GM12878 (cell line): ENCODE results near the gene LIMA1. TPM values are rescaled to one million over a fixed set of nuclear protein-coding genes. Genes with fewer than 3 reads are reported as not detected.

Source experiments
- ATAC-seq: fragments of 200-7000 bp; cut with Tn5 transposase; 3 replicates; pipeline ENCODE4 v1.9.1; 2020; ENCODE audit warnings: mild to moderate bottlenecking, moderate library complexity
- BruUV-seq: library from RNA; stranded (reverse); fragments of 400-500 nt; replicated peaks from 2 replicates; lab custom pipeline; 2021; lab: Mats Ljungman, UMichigan
- CTCF ChIA-PET: fragments of 300-600 bp; sonication (Branson Sonifier 250); formaldehyde crosslinking; extraction: SDS; loops from one replicate; lab custom pipeline; 2021; ENCODE audit warnings: inconsistent platforms; lab: Yijun Ruan, JAX
- POLR2A ChIA-PET: fragments of 350-600 bp; formaldehyde crosslinking; extraction: SDS; loops from one replicate; lab custom pipeline; 2021; ENCODE audit warnings: inconsistent platforms; lab: Charles Lee
- RAD21 ChIA-PET: fragments of 300-600 bp; sonication (Branson Sonifier 250); formaldehyde crosslinking; loops from one replicate; lab custom pipeline; 2023; ENCODE audit warnings: antibody characterized with exemption; ENCODE audit not compliant: unreplicated experiment; lab: Charles Lee
- SMC1A ChIA-PET: fragments of 300-600 bp; sonication (Branson Sonifier 250); formaldehyde crosslinking; loops from one replicate; lab custom pipeline; 2023; ENCODE audit not compliant: unreplicated experiment, uncharacterized antibody; lab: Charles Lee
- DNase-seq: peaks from one replicate; pipeline ENCODE4 v3.0.0-alpha.2; 2011; ENCODE audit warnings: low read depth, low spot score
- FAIRE-seq: peaks from 3 replicates; lab custom pipeline; 2011; peaks lifted over from hg19 to GRCh38; lab: Jason Lieb, UNC
- H2AFZ ChIP-seq: 2 replicates; pipeline ENCODE4 v1.6.0; 2011; ENCODE audit warnings: low read depth, low read length, control low read depth; ENCODE audit not compliant: control insufficient read depth
- H3K27ac ChIP-seq: 2 replicates; pipeline ENCODE4 v1.5.1; 2011; ENCODE audit warnings: control low read depth; ENCODE audit not compliant: control insufficient read depth, insufficient read depth
- H3K27me3 ChIP-seq, 2 experiments: replicated peaks in 1 of 2; 2 replicates each; pipeline versions ENCODE4 v1.6.0 to v1.6.1; 2011; ENCODE audit warnings: low read length in 1 of 2; ENCODE audit not compliant: control insufficient read depth in 2 of 2, insufficient read depth in 2 of 2
- H3K36me3 ChIP-seq, 2 experiments: 2 replicates each; pipeline ENCODE4 v1.5.1; 2011; ENCODE audit warnings: low read length in 1 of 2; ENCODE audit not compliant: control insufficient read depth in 2 of 2, insufficient read depth in 2 of 2
- H3K4me1 ChIP-seq: 2 replicates; pipeline ENCODE4 v1.6.1; 2011; ENCODE audit warnings: mild to moderate bottlenecking, low read length, moderate library complexity, mixed read lengths; ENCODE audit not compliant: control insufficient read depth, insufficient read depth
- H3K4me2 ChIP-seq: 2 replicates; pipeline ENCODE4 v1.6.0; 2011; ENCODE audit warnings: control low read depth; ENCODE audit not compliant: control insufficient read depth, insufficient read depth
- H3K4me3 ChIP-seq: fragments of 200-600 bp; sonication (generic); 2 replicates; pipeline ENCODE4 v1.5.1; 2016
- H3K79me2 ChIP-seq: 2 replicates; pipeline ENCODE4 v1.6.0; 2011; ENCODE audit warnings: low read length; ENCODE audit not compliant: control insufficient read depth, insufficient read depth
- H3K9ac ChIP-seq: 2 replicates; pipeline ENCODE4 v1.8.0; 2011; ENCODE audit warnings: low read length, control low read depth, mixed read lengths; ENCODE audit not compliant: control insufficient read depth, insufficient read depth
- H3K9me3 ChIP-seq: replicated peaks from 3 replicates; pipeline ENCODE4 v1.5.1; 2011; ENCODE audit warnings: mild to moderate bottlenecking, low read length; ENCODE audit not compliant: control insufficient read depth, insufficient read depth
- H4K20me1 ChIP-seq: 2 replicates; pipeline ENCODE4 v1.6.0; 2011; ENCODE audit not compliant: control insufficient read depth, insufficient read depth
- BCL3 ChIP-seq: IDR thresholded peaks from 2 replicates; pipeline ENCODE4 v1.6.1; 2011; ENCODE audit warnings: borderline replicate concordance, low read depth, mild to moderate bottlenecking, moderate library complexity, low read length; ENCODE audit not compliant: insufficient read depth, poor library complexity, severe bottlenecking
- FOXK2 ChIP-seq: fragments of 450-650 bp; IDR thresholded peaks from 2 replicates; pipeline ENCODE4 v1.6.1; 2017; ENCODE audit warnings: mild to moderate bottlenecking, moderate library complexity
- HCFC1 ChIP-seq: fragments of 150-350 bp; IDR thresholded peaks from 2 replicates; pipeline ENCODE4 v1.6.1; 2014; ENCODE audit warnings: low read length
- HSF1 ChIP-seq: fragments of 150-350 bp; IDR thresholded peaks from 2 replicates; pipeline ENCODE4 v1.6.1; 2014; ENCODE audit warnings: mild to moderate bottlenecking, low read depth, low read length
- IKZF2 ChIP-seq, 2 experiments: fragments of 450-650 bp; IDR thresholded peaks; 2 replicates each; pipeline ENCODE4 v1.6.1; 2017; ENCODE audit warnings: mild to moderate bottlenecking in 2 of 2, moderate library complexity in 2 of 2
- KLF5 ChIP-seq: fragments of 450-650 bp; IDR thresholded peaks from 2 replicates; pipeline ENCODE4 v1.6.1; 2014; ENCODE audit warnings: mild to moderate bottlenecking; ENCODE audit not compliant: partially characterized antibody
- RAD51 ChIP-seq: fragments of 450-650 bp; IDR thresholded peaks from 2 replicates; pipeline ENCODE4 v1.6.1; 2016; ENCODE audit warnings: moderate library complexity, mild to moderate bottlenecking, inconsistent platforms
- SP1 ChIP-seq: IDR thresholded peaks from one replicate; pipeline ENCODE4 v1.6.1; 2011; ENCODE audit warnings: low read depth, low read length
- WRNIP1 ChIP-seq: IDR thresholded peaks from 2 replicates; pipeline ENCODE4 v1.6.1; 2011; ENCODE audit warnings: low read depth, low read length, improper control_type of control experiment, borderline replicate concordance
- YBX1 ChIP-seq: fragments of 450-650 bp; IDR thresholded peaks from 2 replicates; pipeline ENCODE4 v1.6.1; 2016; ENCODE audit warnings: antibody characterized with exemption
- ZNF384 ChIP-seq: IDR thresholded peaks from 2 replicates; pipeline ENCODE4 v1.6.1; 2012; ENCODE audit warnings: low read depth, mild to moderate bottlenecking, low read length, improper control_type of control experiment, borderline replicate concordance
- ZSCAN29 ChIP-seq: fragments of 450-650 bp; IDR thresholded peaks from 2 replicates; pipeline ENCODE4 v1.6.1; 2017; ENCODE audit warnings: mild to moderate bottlenecking, moderate library complexity
- WGBS: methylation state at CpG from one replicate; pipeline ENCODE4 v1.1.6; 2016; ENCODE audit warnings: low lambda C conversion rate; ENCODE audit not compliant: insufficient replicate concordance, insufficient coverage; ENCODE audit errors: missing lambda C conversion rate; 5-methylcytosine and 5-hydroxymethylcytosine counted together
- in situ Hi-C: fragments of 300-500 bp; cut with MboI; formaldehyde crosslinking; loops from 9 replicates; pipeline ENCODE4 v1.14.3; 2018; ENCODE audit warnings: mixed read lengths
- intact Hi-C: fragments of 100-400 bp; cut with micrococcal nuclease; formaldehyde crosslinking; loops from one replicate; pipeline ENCODE4 v1.14.2; 2022; ENCODE audit not compliant: unreplicated experiment
- polyA plus RNA-seq, 11 experiments: library from polyadenylated mRNA; depleted of rRNA in 4 of 11; unstranded in 6 of 11; stranded (reverse) in 5 of 11; fragments of >200 nt; fragmentation: Nextera tagmentation in 4 of 11; fragmentation: Illumina TruSeq in 1 of 11; extraction: Ambion mirVana in 4 of 11; extraction: Trizol in 1 of 11; gene quantifications; 1 replicate in 1 of 11; 2 replicates in 10 of 11; pipeline versions ENCODE4 v1.2.1 to v1.2.3, GENCODE V29; 2011 to 2016; ENCODE audit warnings: inconsistent platforms in 2 of 11, missing spikeins in 2 of 11, low read depth in 1 of 11
- total RNA-seq, 4 experiments: library from RNA; depleted of rRNA in 3 of 4; stranded (reverse); fragments of >200 nt in 3 of 4; fragmentation: Illumina TruSeq in 1 of 4; extraction: Trizol in 1 of 4; gene quantifications; 2 replicates each; pipeline versions ENCODE4 v1.2.1 to v1.2.3, GENCODE V29; 2013 to 2021

Gene LIMA1
- total and polyA plus RNA-seq, 10 of the 15 experiments (the other 5 are each of a cell fraction or from before 2014, with no cell fraction given), result 53.2 to 109 (median 60.8) TPM

DNA sequence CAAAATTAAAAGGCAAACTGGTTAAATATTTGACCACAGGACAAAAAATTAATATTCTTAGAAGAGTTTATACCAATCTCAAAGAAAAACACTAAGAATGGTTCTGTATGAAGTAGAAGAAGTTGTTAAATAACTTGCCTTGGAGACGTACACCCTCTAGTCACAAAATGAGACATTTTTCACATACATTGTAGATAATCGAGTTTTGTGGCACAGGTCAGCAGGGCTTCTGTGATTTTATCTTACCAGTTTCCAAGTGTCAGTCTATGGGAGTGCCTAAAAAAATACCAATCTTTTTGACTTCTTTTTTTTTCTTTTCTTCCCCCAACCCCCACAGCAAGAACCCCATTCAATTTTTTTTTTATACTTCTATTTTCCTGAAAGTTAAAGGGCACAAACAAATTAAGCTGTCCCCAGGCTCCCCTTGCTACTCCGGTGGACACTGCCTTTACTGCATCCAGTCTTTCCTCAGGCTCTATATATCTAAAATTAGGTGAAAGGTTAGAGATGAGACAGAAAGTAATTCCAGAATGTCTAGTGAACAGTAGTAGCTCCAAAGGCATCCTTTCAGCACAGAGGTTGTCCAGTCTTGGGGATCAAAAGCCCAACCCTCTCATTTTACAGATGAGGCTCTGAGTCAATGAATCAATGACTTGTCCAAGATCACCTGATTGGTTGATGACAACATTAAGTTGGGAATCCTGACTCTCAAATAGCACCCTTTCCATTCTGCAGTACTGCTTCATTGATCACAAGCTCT, 6.2 kb downstream of the LIMA1 start:
- H3K36me3 ChIP-seq, result no peaks in the 10 kb centered on the region
- no peak overlapping the region for H3K9ac ChIP-seq
- intact Hi-C loops (no loop called here), in situ Hi-C loops (no loop called here)
- RAD21 ChIA-PET, result no interaction called here
- FAIRE-seq (no peak), ATAC-seq (no peak), DNase-seq (no peak)
- no peaks in the 10 kb centered on the region for H3K9me3 ChIP-seq
- no peak overlapping the region for H2AFZ ChIP-seq
- no peak overlapping the region for H3K4me2 ChIP-seq
- no peaks in the 10 kb centered on the region for H3K4me1 ChIP-seq
- POLR2A ChIA-PET, result interaction anchor here (0.6 kb wide), 1 partner anchor 94 kb away, joined by 3 read pairs; no protein-coding TSS in a partner anchor
- CTCF ChIA-PET, result no interaction called here
- H3K27ac ChIP-seq, result no peak overlapping the region
- no TSS peak for BruUV-seq
- H3K79me2 ChIP-seq, result no peaks in the 10 kb centered on the region
- H4K20me1 ChIP-seq, result no peaks in the 10 kb centered on the region
- SMC1A ChIA-PET, result interaction anchor here (1.0 kb wide), 1 partner anchor 202 kb away, joined by 3 read pairs; no protein-coding TSS in a partner anchor
- TF ChIP-seq FOXK2 (no peak), HCFC1 (no peak), ZNF384 (no peak), WRNIP1 (no peak), YBX1 (no peak), ZSCAN29 (no peak), KLF5 (no peak), IKZF2 (IDR thresholded peaks at IDR 0.05) (no peak), SP1 (no peak), RAD51 (no peak), BCL3 (no peak), HSF1 (no peak)
- no peak overlapping the region for H3K4me3 ChIP-seq
- 63% methylated on average over 3 of the region's 3 CpGs for WGBS
- H3K27me3 ChIP-seq, result no peaks in the 10 kb centered on the region
